ENCODE data around the gene LRBA. TPM values are rescaled to one million over a fixed set of nuclear protein-coding genes. Genes with fewer than 3 reads are reported as not detected.

LRBA gene
- total RNA-seq, 1 experiment from 2014 or later = 69.1 TPM

DNA sequence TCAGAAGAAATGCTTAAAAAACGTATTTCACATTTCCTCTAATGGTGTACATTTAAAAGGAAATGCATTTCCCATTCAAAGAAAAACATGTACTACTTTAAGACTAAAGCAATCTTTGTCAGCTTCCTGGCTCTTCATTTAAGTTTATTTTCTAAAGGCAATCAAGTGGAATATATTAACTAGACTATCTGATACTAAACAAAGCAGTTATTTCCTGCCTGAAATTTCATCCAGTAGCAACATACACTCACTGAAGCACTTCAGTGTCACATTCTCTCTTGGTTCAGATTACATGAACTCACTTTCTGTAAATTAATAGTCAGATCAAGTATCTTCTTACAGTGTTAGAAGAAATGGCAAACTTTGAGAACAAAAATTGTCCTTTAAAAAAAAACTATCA, 42.5 kb downstream of the LRBA start:
- ChIA-PET CTCF (interaction anchor here (1.0 to 2.7 kb wide), 2 partner anchors 12 kb away, joined by 5 to 9 read pairs; no protein-coding TSS in a partner anchor), POLR2A (no interaction called here)
- DNase-seq (ENCODE audit: low spot score) = no peak
- Mint-ChIP-seq H3K9me3 (no peaks in the 10 kb centered on the region), H3K36me3 (peaks cover 3% of the 10 kb centered on the region; the same call in 1 of the 2 replicates), H3K4me1 (peaks cover 13% of the 10 kb centered on the region), H3K4me3 (no peak overlapping the region), H3K27me3 (ENCODE audit: low read depth) (no peaks in the 10 kb centered on the region), H3K27ac (peak overlapping the region; percentile 10; the same call in 1 of the 2 replicates)
- ATAC-seq = no peak
- TF ChIP-seq ZNF317 (CRISPR knock-in tag; IDR thresholded peaks at IDR 0.05; ENCODE audit: borderline replicate concordance, low read depth) (no peak), ZNF532 (CRISPR knock-in tag; IDR thresholded peaks at IDR 0.05; ENCODE audit: borderline replicate concordance) (no peak), ZNF396 (CRISPR knock-in tag; IDR thresholded peaks at IDR 0.05; ENCODE audit: borderline replicate concordance) (no peak), ZNF416 (CRISPR knock-in tag; IDR thresholded peaks at IDR 0.05) (no peak), ZNF232 (CRISPR knock-in tag; IDR thresholded peaks at IDR 0.05) (no peak), NR1H2 (CRISPR knock-in tag; IDR thresholded peaks at IDR 0.05) (no peak), CBFB (CRISPR knock-in tag; IDR thresholded peaks at IDR 0.05; ENCODE audit: low read depth) (no peak), MYBL2 (CRISPR knock-in tag; IDR thresholded peaks at IDR 0.05) (no peak), ATF2 (CRISPR knock-in tag; IDR thresholded peaks at IDR 0.05; ENCODE audit: borderline replicate concordance, low read depth) (no peak), ZNF121 (CRISPR knock-in tag; IDR thresholded peaks at IDR 0.05) (no peak), SMAD3 (CRISPR knock-in tag; IDR thresholded peaks at IDR 0.05; ENCODE audit: borderline replicate concordance) (no peak), ZNF671 (CRISPR knock-in tag; IDR thresholded peaks at IDR 0.05) (no peak), ETV6 (CRISPR knock-in tag; IDR thresholded peaks at IDR 0.05) (no peak)
- TF ChIP-seq, protein P1, sequence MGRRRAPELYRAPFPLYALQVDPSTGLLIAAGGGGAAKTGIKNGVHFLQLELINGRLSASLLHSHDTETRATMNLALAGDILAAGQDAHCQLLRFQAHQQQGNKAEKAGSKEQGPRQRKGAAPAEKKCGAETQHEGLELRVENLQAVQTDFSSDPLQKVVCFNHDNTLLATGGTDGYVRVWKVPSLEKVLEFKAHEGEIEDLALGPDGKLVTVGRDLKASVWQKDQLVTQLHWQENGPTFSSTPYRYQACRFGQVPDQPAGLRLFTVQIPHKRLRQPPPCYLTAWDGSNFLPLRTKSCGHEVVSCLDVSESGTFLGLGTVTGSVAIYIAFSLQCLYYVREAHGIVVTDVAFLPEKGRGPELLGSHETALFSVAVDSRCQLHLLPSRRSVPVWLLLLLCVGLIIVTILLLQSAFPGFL (CRISPR knock-in tag; IDR thresholded peaks at IDR 0.05; ENCODE audit: borderline replicate concordance) = no peak
- TF ChIP-seq, protein P2, sequence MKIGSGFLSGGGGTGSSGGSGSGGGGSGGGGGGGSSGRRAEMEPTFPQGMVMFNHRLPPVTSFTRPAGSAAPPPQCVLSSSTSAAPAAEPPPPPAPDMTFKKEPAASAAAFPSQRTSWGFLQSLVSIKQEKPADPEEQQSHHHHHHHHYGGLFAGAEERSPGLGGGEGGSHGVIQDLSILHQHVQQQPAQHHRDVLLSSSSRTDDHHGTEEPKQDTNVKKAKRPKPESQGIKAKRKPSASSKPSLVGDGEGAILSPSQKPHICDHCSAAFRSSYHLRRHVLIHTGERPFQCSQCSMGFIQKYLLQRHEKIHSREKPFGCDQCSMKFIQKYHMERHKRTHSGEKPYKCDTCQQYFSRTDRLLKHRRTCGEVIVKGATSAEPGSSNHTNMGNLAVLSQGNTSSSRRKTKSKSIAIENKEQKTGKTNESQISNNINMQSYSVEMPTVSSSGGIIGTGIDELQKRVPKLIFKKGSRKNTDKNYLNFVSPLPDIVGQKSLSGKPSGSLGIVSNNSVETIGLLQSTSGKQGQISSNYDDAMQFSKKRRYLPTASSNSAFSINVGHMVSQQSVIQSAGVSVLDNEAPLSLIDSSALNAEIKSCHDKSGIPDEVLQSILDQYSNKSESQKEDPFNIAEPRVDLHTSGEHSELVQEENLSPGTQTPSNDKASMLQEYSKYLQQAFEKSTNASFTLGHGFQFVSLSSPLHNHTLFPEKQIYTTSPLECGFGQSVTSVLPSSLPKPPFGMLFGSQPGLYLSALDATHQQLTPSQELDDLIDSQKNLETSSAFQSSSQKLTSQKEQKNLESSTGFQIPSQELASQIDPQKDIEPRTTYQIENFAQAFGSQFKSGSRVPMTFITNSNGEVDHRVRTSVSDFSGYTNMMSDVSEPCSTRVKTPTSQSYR (CRISPR knock-in tag; IDR thresholded peaks at IDR 0.05) = no peak
- TF ChIP-seq, protein P3, sequence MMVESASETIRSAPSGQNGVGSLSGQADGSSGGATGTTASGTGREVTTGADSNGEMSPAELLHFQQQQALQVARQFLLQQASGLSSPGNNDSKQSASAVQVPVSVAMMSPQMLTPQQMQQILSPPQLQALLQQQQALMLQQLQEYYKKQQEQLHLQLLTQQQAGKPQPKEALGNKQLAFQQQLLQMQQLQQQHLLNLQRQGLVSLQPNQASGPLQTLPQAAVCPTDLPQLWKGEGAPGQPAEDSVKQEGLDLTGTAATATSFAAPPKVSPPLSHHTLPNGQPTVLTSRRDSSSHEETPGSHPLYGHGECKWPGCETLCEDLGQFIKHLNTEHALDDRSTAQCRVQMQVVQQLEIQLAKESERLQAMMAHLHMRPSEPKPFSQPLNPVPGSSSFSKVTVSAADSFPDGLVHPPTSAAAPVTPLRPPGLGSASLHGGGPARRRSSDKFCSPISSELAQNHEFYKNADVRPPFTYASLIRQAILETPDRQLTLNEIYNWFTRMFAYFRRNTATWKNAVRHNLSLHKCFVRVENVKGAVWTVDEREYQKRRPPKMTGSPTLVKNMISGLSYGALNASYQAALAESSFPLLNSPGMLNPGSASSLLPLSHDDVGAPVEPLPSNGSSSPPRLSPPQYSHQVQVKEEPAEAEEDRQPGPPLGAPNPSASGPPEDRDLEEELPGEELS (CRISPR knock-in tag; IDR thresholded peaks at IDR 0.05) = no peak
